K562 (cell line): Measurements from ENCODE around the gene BMP6. TPM values are rescaled to one million over a fixed set of nuclear protein-coding genes. Genes with fewer than 3 reads are reported as not detected.

Experiments used
- ATAC-seq: fragments of 200-7000 bp; cut with Tn5 transposase; 3 replicates; pipeline ENCODE4 v1.9.1; 2020; ENCODE audit warnings: moderate library complexity
- BruUV-seq: library from RNA; stranded (reverse); fragments of 400-500 nt; replicated peaks from 2 replicates; lab custom pipeline; 2021; lab: Mats Ljungman, UMichigan
- CTCF ChIA-PET: fragments of 300-600 bp; formaldehyde crosslinking; extraction: SDS; loops from one replicate; lab custom pipeline; 2021; ENCODE audit warnings: low intra/inter-chr PET ratio; lab: Yijun Ruan, JAX
- POLR2A ChIA-PET: fragments of 300-600, 350-650 bp; sonication (Branson Sonifier 250); formaldehyde crosslinking; extraction: SDS; loops from one replicate; lab custom pipeline; 2021; ENCODE audit warnings: antibody characterized with exemption, inconsistent platforms; lab: Yijun Ruan, JAX
- DNase-seq, 4 experiments: peaks; one replicate each; pipeline versions ENCODE4 v3.0.0 to v3.0.0-alpha.2; 2011 to 2018; ENCODE audit warnings: low spot score in 3 of 4, mixed read lengths in 3 of 4; ENCODE audit errors: extremely low read depth in 1 of 4
- FAIRE-seq: peaks from 2 replicates; lab custom pipeline; 2011; peaks lifted over from hg19 to GRCh38; lab: Jason Lieb, UNC
- H2AFZ ChIP-seq: 2 replicates; pipeline ENCODE4 v1.6.0; 2011; ENCODE audit warnings: low read depth, low read length, control low read depth, inconsistent platforms
- H3K27ac ChIP-seq: fragments of 200-600 bp; 3 replicates; pipeline ENCODE4 v1.8.0; 2011; ENCODE audit warnings: low read depth, mild to moderate bottlenecking, control low read depth, inconsistent platforms, low read length, moderate library complexity, mixed read lengths; ENCODE audit errors: extremely low read depth
- H3K27me3 ChIP-seq, 2 experiments: fragments of 300-600 bp in 1 of 2; 2 replicates in 1 of 2; 3 replicates in 1 of 2; pipeline versions ENCODE4 v1.6.0 to v1.8.0; 2011; ENCODE audit warnings: inconsistent platforms in 2 of 2, low read length in 2 of 2, mild to moderate bottlenecking in 1 of 2, mixed read lengths in 1 of 2, moderate library complexity in 1 of 2; ENCODE audit not compliant: control insufficient read depth in 2 of 2, insufficient read depth in 2 of 2
- H3K36me3 ChIP-seq: fragments of 300-600 bp; 3 replicates; pipeline ENCODE4 v1.8.0; 2011; ENCODE audit warnings: mild to moderate bottlenecking, low read length, inconsistent platforms; ENCODE audit not compliant: control insufficient read depth, insufficient read depth
- H3K4me1 ChIP-seq, 2 experiments: fragments of 200-600 bp in 1 of 2; replicated peaks in 1 of 2; 2 replicates in 1 of 2; 3 replicates in 1 of 2; pipeline versions ENCODE4 v1.5.1 to v1.8.0; 2011; ENCODE audit warnings: inconsistent platforms in 2 of 2, low read length in 2 of 2, mild to moderate bottlenecking in 1 of 2, mixed read lengths in 1 of 2, moderate library complexity in 1 of 2; ENCODE audit not compliant: control insufficient read depth in 2 of 2, insufficient read depth in 2 of 2
- H3K4me2 ChIP-seq: 2 replicates; pipeline ENCODE4 v1.6.1; 2011; ENCODE audit warnings: low read length, control low read depth, inconsistent platforms, mixed read lengths; ENCODE audit not compliant: insufficient read depth
- H3K4me3 ChIP-seq: fragments of 200-600 bp; sonication (generic), shearing (Covaris generic); 2 replicates; pipeline ENCODE4 v1.5.1; 2016; ENCODE audit warnings: control low read depth, inconsistent platforms
- H3K79me2 ChIP-seq: fragments of 200-600 bp; 3 replicates; pipeline ENCODE4 v1.8.0; 2011; ENCODE audit warnings: low read length, inconsistent platforms; ENCODE audit not compliant: control insufficient read depth, insufficient read depth
- H3K9ac ChIP-seq, 2 experiments: 2 replicates each; pipeline versions ENCODE4 v1.6.0 to v1.6.1; 2011; ENCODE audit warnings: low read depth in 2 of 2, low read length in 2 of 2, control low read depth in 1 of 2, inconsistent platforms in 1 of 2, mild to moderate bottlenecking in 1 of 2, mixed read lengths in 1 of 2; ENCODE audit not compliant: insufficient read depth in 1 of 2
- H3K9me1 ChIP-seq: one replicate; pipeline ENCODE4 v1.6.0; 2011; ENCODE audit warnings: inconsistent platforms, mild to moderate bottlenecking, low read length, moderate library complexity; ENCODE audit not compliant: control insufficient read depth, insufficient read depth
- H3K9me3 ChIP-seq: replicated peaks from 2 replicates; pipeline ENCODE4 v1.5.1; 2011; ENCODE audit warnings: low read depth, low read length, inconsistent platforms; ENCODE audit not compliant: control insufficient read depth, insufficient read depth
- H4K20me1 ChIP-seq: replicated peaks from 2 replicates; pipeline ENCODE4 v1.6.1; 2011; ENCODE audit warnings: low read length, inconsistent platforms, mixed read lengths; ENCODE audit not compliant: control insufficient read depth, insufficient read depth
- CHD2 ChIP-seq: IDR thresholded peaks from 2 replicates; pipeline ENCODE4 v1.6.1; 2011; ENCODE audit warnings: low read depth, low read length
- L3MBTL2 ChIP-seq: fragments of 450-650 bp; IDR thresholded peaks from 2 replicates; pipeline ENCODE4 v1.6.1; 2016; ENCODE audit warnings: mild to moderate bottlenecking, moderate library complexity
- LCOR ChIP-seq: sonication (generic); formaldehyde crosslinking; IDR thresholded peaks from 2 replicates; pipeline ENCODE4 v1.8.0; 2022; ENCODE audit warnings: mild to moderate bottlenecking, missing genetic modification reagents
- NFIC ChIP-seq: fragments of 450-650 bp; IDR thresholded peaks from 2 replicates; pipeline ENCODE4 v1.6.1; 2017; ENCODE audit warnings: mild to moderate bottlenecking, inconsistent platforms
- WGBS: fragments of 100-300 bp; shearing (Covaris generic); methylation state at CpG from one replicate; pipeline ENCODE4 v1.1.6; 2016; ENCODE audit warnings: low coverage, mixed read lengths; ENCODE audit not compliant: insufficient coverage; ENCODE audit errors: missing lambda C conversion rate; 5-methylcytosine and 5-hydroxymethylcytosine counted together
- in situ Hi-C: fragments of 300-500 bp; cut with MboI; formaldehyde crosslinking; loops from 4 replicates; pipeline ENCODE4 v1.15.0; 2018; ENCODE audit warnings: inconsistent platforms, mixed read lengths
- intact Hi-C: fragments of 100-400 bp; cut with micrococcal nuclease; formaldehyde crosslinking; loops from 2 replicates; pipeline ENCODE4 v1.14.2; 2022
- polyA plus RNA-seq, 8 experiments: library from polyadenylated mRNA; depleted of rRNA in 4 of 8; stranded (reverse) in 5 of 8; unstranded in 3 of 8; fragments of >200 nt; fragmentation: Nextera tagmentation in 2 of 8; fragmentation: Illumina TruSeq in 1 of 8; extraction: Ambion mirVana in 2 of 8; extraction: Trizol in 1 of 8; gene quantifications; 2 replicates each; pipeline versions ENCODE4 v1.2.1 to v1.2.3, GENCODE V29; 2011 to 2014; ENCODE audit warnings: inconsistent platforms in 1 of 8, missing spikeins in 1 of 8
- total RNA-seq, 7 experiments: library from RNA; depleted of rRNA in 6 of 7; stranded (reverse); fragments of >200 nt in 6 of 7; fragmentation: Illumina TruSeq in 2 of 7; extraction: Trizol in 2 of 7; gene quantifications; 2 replicates each; pipeline versions ENCODE4 v1.2.1 to v1.2.3, GENCODE V29; 2011 to 2021; ENCODE audit warnings: low replicate concordance in 1 of 7
- TF ChIP-seq, protein P1 (sequence below): fragments of 450-650 bp; IDR thresholded peaks from 2 replicates; pipeline ENCODE4 v1.6.1; 2016

The BMP6 gene
- total and polyA plus RNA-seq, 9 of the 15 experiments (the other 6 are each of a cell fraction or from before 2014, with no cell fraction given), result 0.01 to 0.13 (median 0.06) TPM; not detected in 3

DNA sequence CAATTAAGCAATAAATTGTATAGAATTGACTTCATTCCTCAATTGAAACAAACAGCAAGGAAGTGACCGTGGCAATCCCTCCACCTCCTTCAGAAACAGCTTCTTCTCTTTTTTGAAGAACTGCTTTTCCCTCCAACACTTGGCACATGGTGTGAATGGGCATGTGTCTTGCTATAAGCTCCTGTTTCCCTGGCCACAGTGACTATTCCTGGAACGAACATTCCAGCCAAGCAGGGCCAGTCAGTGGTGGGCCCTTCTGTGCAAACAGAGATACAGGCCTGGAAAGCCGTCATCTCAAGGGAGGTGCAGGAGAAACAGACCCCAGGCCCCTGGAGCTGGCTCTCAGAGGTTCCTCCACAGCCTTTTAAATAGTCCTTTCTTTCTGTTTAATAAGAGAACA lies 177.8 kb downstream of the BMP6 start (continued):
- TF ChIP-seq, protein P1, sequence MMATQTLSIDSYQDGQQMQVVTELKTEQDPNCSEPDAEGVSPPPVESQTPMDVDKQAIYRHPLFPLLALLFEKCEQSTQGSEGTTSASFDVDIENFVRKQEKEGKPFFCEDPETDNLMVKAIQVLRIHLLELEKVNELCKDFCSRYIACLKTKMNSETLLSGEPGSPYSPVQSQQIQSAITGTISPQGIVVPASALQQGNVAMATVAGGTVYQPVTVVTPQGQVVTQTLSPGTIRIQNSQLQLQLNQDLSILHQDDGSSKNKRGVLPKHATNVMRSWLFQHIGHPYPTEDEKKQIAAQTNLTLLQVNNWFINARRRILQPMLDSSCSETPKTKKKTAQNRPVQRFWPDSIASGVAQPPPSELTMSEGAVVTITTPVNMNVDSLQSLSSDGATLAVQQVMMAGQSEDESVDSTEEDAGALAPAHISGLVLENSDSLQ, result no peak
- TF ChIP-seq LCOR (CRISPR knock-in tag), result no peak
- TF ChIP-seq CHD2, result no peak
- TF ChIP-seq, all 486 proteins: peak for 0

DNA sequence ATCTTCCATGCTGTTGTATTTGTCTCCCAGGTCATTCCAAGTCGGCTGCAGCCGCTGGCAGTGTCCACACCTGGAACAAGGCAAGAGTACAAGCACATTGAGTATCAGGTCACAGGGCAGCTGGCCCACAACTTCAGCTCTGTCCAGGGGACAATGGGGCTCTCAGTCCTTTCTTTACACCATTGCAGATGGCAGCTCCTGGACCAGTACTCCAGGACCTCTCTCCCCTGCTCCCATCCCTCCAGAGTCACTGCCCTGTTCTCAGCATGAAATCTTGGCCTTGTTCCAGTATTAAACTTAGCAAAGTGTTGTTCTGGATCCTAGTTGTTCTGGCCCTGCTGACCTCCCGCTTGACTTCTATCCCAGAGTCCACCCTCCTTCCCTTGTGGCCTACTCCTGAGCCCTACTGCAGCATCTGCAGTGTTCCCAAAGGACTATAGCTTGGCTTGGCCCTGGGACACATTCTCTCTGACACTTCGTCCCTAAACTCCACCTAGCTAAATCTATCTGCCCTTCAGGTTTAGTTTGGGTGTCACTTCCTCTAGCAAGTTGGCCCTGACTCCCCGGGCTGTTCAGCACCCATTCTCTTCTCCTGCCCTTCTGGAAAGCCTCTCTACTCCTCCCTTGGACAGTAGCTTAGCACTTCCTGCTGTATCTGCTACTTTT lies 178.9 kb downstream of the BMP6 start:
- Histone ChIP-seq H3K4me3 (no peak overlapping the region), H3K4me1 (peaks cover 15 to 39% of the 10 kb centered on the region in 2 experiments), H3K9ac (no peak overlapping the region), H3K79me2 (peaks cover 52% of the 10 kb centered on the region), H3K9me3 (no peaks in the 10 kb centered on the region), H4K20me1 (peaks cover 78% of the 10 kb centered on the region), H3K27ac (no peak overlapping the region), H3K9me1 (peaks cover 9% of the 10 kb centered on the region), H3K36me3 (peaks cover 82% of the 10 kb centered on the region)
- no peak for DNase-seq
- in situ Hi-C loops, result no loop called here
- no TSS peak for BruUV-seq
- no peak for FAIRE-seq
- intact Hi-C loops, result no loop called here
- ChIA-PET POLR2A (interaction anchor here (0.6 kb wide), 2 partner anchors 180 to 898 kb away, joined by 3 to 4 read pairs; no protein-coding TSS in a partner anchor), CTCF (no interaction called here)
- no peak for ATAC-seq
- WGBS, result 95% methylated on average over 5 of the region's 5 CpGs
- TF ChIP-seq L3MBTL2, result no peak
- TF ChIP-seq NFIC, result peak; percentile 66
- TF ChIP-seq, all 486 proteins: peak for 1
- no peak overlapping the region for H2AFZ ChIP-seq
- no peak overlapping the region for H3K4me2 ChIP-seq
- no peaks in the 10 kb centered on the region for H3K27me3 ChIP-seq
